ENCODE measurements around the gene METTL26. TPM values are rescaled to one million over a fixed set of nuclear protein-coding genes. Genes with fewer than 3 reads are reported as not detected.
A peak's percentile ranks its signal among the peaks of the same experiment; 100 is the strongest.

Gene METTL26
- total and polyA plus RNA-seq, 2 of the 8 experiments (the other 6 are each of a cell fraction or from before 2014, with no cell fraction given) = 100 to 186 TPM

GRCh38 chr16:683396-684070 is 47.4 kb upstream of the METTL26 start (continued):
- 0 out of 4 replicates have a peak, but pooled peaks of 1 of the 2 experiments have one; percentile 19 for TF ChIP-seq SIN3A (conservative IDR thresholded peaks at IDR 0.05 in 1 of 2, IDR thresholded peaks at IDR 0.05 in 1 of 2; ENCODE audit: low read depth in 1 of 2, low read length in 2 of 2)
- 0 out of 2 replicates have a peak, but pooled peaks have one; percentile 19 for TF ChIP-seq BACH1 (IDR thresholded peaks at IDR 0.05; ENCODE audit: low read length)

Data from H1 (cell line).